Ecto neural progenitor cell (in vitro differentiated cells): ENCODE data around the gene NME7.
"Not testable (repeated sequence)": the region's sequence is repeated elsewhere in the genome, so short reads cannot be mapped to it uniquely, and the experiment has no call there.

Source experiments
- DNase-seq: peaks from one replicate; pipeline ENCODE4 v3.0.0-alpha.2; 2018; ENCODE audit warnings: low spot score

Gene NME7, protein sequence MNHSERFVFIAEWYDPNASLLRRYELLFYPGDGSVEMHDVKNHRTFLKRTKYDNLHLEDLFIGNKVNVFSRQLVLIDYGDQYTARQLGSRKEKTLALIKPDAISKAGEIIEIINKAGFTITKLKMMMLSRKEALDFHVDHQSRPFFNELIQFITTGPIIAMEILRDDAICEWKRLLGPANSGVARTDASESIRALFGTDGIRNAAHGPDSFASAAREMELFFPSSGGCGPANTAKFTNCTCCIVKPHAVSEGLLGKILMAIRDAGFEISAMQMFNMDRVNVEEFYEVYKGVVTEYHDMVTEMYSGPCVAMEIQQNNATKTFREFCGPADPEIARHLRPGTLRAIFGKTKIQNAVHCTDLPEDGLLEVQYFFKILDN

DNA sequence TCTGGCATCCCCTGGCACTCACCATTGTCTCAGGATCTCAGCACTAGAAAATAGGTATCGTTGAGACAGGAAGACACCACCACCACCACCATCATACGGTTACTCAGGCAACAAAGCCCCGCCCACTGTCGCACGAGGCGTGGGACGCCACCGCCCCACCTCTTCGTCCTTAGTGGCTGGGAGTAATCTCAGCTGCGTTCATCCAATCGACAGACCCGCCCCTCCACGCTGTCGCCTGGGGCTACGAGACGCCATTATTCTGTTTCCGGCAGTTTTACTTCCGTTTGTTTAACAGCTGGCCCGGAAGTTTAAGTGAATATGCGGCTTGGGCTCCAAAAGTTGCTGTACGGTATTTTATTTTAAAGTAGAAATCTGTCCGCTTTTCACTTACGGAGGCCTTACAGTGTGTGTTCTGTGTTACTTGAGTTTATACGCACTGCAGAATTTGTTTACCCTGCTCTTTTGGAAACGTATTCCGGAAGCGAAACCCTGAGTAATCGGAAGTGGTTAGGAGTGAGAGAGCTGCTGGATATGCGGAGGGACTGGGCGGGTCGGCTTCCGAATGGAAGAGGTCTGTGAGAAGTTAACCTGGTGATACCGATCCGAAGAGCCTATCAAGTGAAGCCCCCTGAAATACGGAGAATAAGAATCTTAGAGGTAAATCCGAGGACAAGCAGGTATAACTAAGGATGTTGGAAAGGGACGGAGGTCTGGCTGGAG lies at the start of gene NME7, which contains the start of gene BLZF1:
TSS of gene NME7 (minus strand) at position 112 of the 720 bp plus-strand sequence. CDS start at position 25, 87 bp downstream.
TSS of gene BLZF1 (plus strand) at position 510 of the 720 bp plus-strand sequence. CDS start 1,328 bp downstream, outside the sequence.
- peak; percentile 95 for DNase-seq

DNA sequence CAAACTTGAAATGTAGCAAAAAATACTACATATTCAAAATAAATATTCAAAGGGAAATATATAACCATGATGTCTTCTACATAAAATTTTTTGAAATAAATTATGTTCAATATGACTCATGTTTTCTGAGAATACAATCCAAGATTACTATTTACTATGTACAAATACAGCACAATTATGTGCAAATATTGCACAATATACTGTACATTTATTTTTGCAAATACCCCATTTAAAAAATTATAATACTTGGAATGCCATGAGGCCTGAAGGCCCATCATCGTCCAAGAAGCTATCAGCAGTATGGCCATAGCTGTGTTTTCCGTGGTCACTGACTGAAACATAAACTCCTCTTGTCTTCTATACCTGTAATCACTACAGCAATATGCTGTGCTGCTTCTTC lies 47.4 kb upstream of the NME7 start:
- no peak for DNase-seq

DNA sequence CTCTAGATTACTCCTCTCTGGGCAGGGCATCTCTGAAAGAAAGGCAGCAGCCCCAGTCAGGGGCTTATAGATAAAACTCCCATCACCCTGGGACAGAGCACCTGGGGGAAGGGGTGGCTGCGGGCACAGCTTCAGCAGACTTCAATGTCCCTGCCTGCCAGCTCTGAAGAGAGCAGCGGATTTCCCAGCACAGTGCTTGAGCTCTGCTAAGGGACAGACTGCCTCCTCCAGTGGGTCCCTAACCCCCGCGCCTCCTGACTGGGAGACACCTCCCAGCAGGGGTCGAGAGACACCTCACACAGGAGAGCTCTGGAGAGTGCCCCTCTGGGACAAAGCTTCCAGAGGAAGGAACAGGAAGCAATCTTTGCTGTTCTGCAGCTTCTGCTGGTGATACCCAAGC lies 40.7 kb upstream of the NME7 start:
- DNase-seq = not testable (repeated sequence)

DNA sequence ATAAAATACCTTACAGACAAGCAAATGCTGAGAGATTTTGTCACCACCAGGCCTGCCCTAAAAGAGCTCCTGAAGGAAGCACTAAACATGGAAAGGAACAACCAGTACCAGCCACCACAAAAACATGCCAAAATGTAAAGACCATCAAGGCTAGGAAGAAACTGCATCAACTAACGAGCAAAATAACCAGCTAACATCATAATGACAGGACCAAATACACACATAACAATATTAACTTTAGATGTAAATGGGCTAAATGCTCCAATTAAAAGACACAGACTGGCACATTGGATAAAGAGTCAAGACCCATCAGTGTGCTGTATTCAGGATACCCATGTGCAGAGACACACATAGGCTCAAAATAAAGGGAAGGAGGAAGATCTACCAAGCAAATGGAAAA lies 35.0 kb upstream of the NME7 start:
- DNase-seq = not testable (repeated sequence)

DNA sequence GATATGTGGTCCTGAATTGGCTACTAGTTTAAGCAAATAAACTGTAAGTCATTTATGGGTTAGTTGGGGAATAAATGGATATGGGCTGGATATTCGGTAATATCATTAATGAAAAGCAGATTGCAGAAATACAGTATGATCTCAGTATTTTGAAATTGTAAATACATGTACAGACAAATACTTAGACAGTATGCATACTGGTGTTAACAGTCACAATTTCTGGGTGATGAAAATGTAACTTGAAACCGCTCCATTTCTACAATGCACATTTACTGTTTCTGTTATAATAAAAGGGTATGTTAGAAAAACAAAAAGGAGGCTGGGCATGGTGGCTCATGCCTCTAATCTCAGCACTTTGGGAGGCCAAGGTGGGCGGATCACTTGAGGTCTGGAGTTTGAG lies 28.4 kb upstream of the NME7 start:
- DNase-seq = no peak

DNA sequence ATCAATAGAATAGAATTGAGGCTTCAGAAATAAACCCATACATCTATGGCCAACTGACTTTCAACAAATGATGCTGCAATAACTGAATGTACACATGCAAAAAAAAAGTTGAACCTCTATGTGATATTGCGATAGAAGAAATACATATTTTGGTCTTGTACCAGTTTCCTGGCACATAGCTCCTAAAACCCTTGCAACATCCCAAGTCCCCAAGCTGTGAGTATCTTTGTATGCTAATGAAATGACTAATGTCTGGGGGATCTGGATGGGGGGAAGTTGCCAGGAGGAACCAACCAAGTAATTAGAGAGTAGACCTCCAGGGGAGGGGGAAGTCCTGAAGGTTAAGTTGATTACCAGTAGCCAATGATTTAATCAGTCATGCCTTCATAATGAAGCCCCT lies 24.8 kb upstream of the NME7 start:
- DNase-seq = no peak

DNA sequence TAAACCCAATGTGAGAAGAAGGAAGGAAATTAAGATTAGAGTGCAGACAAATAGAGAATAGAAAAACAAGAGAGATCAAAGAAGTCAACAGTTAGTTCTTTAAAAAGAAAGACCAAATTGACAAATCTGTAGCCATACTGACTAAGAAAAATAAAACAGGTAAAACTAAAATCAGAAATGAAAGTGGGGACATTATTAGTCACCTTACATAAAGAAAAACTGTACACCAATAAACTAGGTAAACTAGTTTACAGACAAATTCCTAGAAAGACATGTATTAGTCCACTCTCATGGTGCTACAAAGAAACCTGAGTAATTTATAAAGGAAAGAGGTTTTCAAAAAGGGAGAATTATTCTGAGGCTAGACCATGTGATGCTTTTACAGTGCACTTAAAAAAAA lies 22.7 kb upstream of the NME7 start:
- DNase-seq = no peak

DNA sequence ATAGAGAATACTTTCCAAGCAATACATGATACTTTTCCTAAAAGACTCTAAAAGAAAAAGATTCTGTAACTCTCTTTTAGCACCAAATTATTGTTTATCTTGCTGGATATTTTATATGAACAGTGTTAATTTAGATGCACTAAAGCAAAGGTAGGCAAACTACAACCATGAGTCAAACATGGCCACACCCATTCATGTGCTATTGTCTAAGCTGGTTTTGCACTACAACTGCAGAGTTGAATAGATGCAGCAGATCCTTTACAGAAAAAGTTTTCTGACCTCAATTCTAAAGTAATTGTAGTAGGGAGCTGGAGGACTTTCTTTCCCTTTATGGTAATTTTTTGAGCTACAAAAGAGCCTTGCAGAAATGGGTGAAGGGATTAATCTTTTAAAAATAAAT lies 19.8 kb upstream of the NME7 start:
- no peak for DNase-seq

DNA sequence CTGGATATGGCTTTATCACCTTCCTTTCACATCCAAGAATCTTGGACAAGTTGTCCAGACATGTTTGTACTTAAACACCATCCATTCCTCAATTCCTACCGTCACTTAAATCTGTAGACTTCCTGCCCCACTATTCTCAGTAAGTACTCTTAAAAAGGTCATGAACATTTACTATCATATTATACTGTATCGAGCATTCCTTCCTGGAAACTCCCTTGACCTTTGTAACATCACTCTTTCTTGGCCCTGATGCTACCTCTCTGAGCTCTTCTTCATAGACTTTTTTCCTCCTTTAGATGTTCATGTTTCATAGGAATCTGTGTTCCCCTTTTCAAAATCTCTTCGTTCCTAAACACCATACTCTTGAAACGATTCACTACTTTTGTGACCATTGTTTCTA lies 15.9 kb upstream of the NME7 start:
- no peak for DNase-seq

DNA sequence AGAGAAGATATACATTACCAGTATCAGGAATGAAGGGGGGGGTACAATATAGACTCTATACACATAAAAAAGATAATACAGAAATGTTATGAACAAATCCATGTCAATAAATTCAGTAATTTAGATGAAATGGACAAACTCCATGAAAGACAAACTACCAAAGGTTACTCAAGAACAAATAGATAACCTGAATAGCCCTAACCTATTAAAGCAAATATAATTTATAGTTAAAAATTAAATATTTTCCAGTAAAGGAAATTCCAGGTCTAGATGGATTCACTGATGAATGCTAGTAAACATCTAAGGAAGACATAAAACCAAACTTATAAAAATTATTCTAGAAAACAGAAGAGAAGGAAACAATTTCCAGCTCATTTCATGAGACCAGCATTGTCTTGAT lies 13.6 kb upstream of the NME7 start:
- no peak for DNase-seq

DNA sequence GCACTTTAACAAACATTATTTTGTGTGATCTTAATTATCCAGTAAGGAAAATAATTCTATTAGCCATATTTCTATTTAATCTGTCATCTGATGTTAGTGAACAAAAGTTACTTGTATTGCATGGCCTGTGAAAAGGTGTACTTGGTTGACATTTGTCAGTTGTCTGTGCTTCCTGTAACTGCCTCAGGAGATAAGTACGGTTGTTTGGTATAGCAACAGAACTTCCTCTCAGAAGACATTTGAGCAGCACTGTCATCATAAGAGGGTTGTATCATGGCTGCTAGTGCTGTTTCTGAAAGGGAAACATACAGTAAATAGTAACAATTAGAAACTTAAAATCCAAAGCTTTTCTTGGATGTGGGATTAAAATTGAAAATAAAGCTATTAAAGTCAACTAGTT lies 3.8 kb upstream of the NME7 start:
- DNase-seq = no peak

DNA sequence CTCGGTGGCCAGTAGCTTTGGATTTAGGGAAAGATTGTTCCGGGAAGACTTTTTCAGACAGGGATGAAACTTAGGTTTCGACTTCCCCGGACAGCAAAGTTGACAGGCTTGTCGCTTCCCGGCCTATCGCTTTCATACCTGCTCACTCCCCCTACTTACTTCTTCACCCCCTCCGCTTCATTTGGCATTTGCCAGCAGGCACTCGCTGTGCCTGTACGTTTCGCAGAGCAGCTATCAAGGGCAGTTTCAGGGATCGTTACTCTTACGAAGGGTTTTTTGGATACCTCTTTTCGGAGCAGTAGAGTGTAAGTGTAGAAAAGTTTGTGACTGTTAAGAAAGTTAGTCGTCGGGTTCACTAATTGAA lies 791 bp upstream of the NME7 start:
- peak; percentile 41 for DNase-seq

DNA sequence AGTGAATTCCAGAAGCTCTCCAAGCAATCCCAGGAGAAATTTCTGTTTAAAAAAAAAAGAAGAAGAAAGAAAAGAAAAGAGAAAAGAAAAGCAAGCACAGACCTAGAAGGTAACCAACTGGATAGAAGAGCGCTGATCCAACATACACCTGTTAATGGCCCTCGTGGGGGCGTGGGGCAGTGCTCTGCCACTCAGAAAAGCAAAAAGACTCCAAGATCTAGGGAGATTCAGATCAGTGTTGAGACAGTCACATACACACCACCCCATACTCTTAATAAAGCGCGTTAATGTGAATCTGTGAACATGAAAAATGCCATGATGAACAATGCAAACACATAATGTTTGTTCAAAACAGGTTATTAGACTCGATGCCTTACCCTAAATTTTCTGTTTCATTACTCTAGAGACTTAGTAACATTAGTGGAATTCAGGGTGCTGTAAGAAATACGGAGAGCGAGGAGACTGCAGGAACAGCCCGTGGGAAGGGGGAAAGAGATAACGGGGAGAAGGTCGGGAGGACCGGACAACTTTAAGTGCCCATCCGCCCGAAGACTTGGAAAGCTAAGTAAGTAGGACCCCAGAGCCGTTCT lies 406 bp downstream of the NME7 start:
- DNase-seq = no peak

DNA sequence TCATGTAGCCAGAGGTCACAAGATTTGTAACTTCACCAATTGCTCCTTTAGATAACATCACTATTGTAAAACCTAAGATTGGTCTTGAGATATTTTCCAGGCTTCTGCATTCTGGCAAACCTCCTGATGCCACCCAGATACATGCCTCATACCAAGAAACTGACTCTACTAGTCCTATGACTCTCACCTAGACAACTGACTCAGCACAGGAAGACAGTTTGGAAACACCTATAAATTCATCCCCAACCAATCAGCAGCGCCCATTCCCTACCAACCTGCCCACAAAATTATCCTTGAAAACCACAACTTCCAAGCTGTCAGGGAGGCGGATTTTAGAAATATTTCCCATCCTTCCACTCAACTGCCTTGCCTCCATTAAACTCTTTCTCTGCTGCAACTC lies 2.6 kb downstream of the NME7 start:
- DNase-seq = no peak

DNA sequence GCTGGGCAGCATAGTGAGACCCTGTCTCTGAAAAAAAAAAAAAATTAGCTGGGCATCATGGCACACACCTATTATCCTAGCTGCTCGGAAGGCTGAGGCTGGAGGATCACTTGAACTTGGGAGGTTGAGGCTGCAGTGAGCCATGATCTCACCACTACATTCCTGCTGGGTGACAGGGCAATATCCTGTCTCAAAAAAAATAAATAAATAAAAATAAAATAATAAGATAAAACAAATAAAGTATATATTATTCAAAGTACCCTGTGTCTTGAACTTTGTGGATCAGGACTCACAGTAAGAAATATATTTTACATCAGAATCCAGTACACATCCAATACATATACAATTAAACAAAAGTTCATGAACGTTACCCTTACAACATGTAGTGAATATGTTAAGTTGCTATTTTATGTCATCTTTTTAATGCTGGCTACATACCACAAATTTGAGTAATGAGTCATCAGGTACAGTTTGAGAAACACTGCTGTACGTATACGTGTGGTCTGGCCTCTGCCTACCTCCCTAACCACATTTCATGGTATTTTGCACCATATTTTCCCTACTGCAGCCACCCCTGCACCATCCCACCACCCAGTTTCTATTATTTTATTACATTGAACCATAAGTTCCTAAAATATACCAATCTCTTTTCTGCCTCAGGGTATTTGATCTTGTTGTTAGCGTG lies 4.4 kb downstream of the NME7 start:
- no peak for DNase-seq

DNA sequence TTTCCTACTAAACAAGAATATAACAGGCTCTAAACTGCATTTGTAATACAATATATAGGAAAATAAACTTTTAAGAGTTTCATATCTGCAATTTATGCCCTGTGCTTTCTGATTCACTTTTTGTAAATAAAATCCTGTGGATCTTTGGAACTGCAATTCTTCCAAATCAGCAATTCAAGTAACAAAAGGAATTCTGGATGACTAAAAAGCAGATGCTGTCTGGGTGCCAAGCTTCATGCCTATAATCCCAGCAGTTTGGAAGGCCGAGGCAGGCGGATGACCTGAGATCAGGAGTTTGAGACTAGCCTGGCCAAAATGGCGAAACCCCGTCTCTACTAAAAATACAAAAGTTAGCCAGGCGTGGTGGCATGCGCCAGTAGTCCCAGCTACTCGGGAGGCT lies 6.3 kb downstream of the NME7 start:
- DNase-seq = no peak

DNA sequence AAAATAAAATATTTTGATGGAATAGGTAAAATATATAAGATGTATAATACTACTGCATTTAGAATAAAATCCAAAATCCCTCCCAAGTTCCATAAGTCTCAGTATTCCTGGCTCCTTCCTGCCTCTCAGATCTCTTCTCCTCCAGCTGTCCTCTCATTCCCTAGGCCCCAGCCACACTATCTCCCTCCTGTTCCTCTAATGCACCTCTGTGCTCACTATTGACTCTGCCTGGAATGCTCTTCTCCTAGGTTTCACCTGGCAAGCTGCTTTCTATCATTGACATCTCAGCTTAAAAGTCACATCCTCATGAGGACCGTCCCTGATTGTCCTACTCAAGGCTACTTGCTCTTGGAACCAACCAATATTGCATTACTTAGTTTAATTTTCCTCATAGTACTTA lies 7.2 kb downstream of the NME7 start:
- DNase-seq = no peak

DNA sequence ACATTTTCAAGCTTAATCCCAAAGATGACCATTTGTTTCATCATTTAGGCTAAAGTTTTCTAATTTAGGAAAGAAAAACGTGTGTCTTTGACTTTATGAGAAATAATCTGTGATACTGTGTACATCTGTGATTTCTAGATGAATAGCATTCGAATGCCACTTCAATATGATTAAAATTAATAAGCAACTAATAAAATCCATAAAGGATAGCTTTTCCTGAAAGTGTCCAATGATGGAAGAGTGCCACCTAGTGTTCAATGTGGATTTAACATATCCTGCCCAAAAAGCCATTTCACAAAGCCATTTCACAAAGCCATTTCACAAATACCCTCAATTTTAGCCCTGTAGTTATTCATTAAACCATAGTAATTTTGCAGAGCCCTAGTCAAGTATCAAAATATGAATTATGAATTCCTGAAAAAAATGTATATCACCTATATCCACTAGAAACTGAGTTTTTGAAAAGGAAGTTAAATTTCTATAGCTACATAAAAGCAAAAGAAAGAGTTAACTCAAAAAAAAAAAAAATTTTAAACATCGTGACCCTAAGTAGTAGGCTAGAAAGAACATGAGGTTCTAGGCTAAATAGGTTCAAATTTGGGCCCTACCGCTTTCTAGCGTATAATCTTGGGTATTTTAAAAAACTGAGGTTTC lies 19.1 kb downstream of the NME7 start:
- DNase-seq = no peak

DNA sequence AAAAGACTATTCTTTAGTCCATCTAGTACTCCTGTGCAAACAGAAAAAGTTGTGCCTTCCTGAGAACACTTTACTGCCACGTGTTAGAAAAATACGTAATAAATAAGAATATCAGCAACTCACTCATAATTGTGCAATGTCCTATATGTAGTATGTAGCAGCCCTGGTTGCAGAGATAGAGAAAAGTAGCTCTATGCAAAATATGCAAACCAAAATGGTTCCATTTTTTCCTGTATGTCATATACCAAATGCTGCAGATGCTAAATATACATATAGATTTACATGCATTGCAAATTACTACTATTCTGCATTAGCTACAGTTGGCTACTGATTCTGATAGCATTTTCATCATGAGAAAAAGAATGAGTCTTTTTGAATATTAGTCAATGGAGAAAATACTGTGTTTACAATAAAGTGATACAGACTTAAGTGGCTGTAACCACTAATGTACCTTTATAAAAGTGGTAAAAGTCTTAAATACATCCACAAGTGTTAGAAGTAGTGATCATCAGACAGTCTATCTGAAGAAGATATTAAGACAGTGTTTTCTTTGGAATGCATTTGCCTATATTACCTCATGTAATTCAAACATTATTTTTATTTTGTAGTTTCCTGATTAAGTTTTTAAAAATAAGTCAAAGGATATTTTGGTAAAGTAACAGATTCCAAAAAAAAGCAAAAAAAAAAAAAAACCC lies 19.8 kb downstream of the NME7 start:
- no peak for DNase-seq

DNA sequence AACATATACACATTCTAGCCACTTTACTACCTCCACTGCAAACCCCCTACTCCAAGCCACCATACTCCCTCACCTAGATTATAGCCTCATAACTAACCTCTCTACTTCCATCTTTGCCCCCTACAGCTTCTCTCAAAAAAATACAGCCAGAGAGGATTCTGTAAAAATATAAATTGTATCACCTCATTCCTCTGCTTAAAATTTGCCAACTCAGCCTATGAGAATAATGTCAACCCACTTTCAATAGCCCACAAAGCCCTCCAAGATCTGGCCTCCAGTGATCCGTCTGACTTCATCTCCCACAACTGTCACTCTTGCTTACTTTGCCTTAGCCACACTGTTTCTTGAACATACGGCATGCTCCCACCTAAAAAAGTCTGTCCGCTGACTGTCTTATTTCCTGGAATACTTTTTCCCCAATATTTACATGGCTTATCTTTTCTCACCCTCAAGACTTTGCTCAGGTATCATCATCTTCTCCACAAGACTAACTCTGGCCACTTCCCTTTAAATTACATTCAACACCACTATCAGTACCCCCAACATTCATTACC lies 21.5 kb downstream of the NME7 start:
- no peak for DNase-seq

DNA sequence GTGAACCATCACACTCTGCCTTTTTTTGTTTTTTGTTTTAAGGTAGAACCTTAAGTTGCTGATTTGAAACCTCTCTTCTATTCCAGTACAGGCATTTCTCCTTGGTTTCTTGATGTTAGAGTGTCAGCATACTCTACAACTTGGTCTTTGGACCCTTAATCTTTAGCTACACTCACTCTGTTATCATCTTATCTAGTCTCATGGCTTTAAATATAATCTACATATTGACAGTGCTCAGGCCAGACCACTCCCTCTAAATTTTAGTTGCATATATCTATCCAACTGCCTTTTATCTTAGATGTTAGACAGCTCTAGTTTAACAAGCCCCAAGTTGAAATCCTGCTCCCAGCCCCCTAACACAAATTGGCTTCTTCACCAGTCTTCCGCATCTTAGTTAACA lies 22.1 kb downstream of the NME7 start:
- DNase-seq = no peak
